Left ventricle myocardium inferior (tissue), 1 donor: ENCODE measurements around the gene TBC1D22A. TPM values are rescaled to one million over a fixed set of nuclear protein-coding genes. Genes with fewer than 3 reads are reported as not detected.
A peak's percentile ranks its signal among the peaks of the same experiment; 100 is the strongest.

Experiments
- DNase-seq: peaks from one replicate; pipeline ENCODE4 v3.0.0-alpha.2; 2020
- H3K27ac ChIP-seq: fragments of 200-600 bp; replicated peaks from 2 replicates; pipeline ENCODE4 v1.8.0; 2021
- H3K27me3 ChIP-seq: fragments of 200-600 bp; 2 replicates; pipeline ENCODE4 v1.8.0; 2021; ENCODE audit warnings: low read depth
- H3K36me3 ChIP-seq: fragments of 200-600 bp; 2 replicates; pipeline ENCODE4 v1.8.0; 2021
- H3K4me1 ChIP-seq: fragments of 200-600 bp; 2 replicates; pipeline ENCODE4 v1.8.0; 2021
- H3K4me3 ChIP-seq: fragments of 200-600 bp; 2 replicates; pipeline ENCODE4 v1.8.0; 2021; ENCODE audit warnings: mild to moderate bottlenecking, moderate library complexity
- H3K9me3 ChIP-seq: fragments of 200-600 bp; replicated peaks from 2 replicates; pipeline ENCODE4 v1.8.0; 2021
- intact Hi-C: fragments of 100-400 bp; cut with micrococcal nuclease; formaldehyde crosslinking; loops from one replicate; pipeline ENCODE4 v1.11.0; 2022
- total RNA-seq: library from RNA; stranded (reverse); fragmentation: NEBNext Ultra II Directional; extraction: Animal tissue kit (Norgen Biotek cat#: 25700); gene quantifications from one replicate; pipeline ENCODE4 v1.2.1, GENCODE V29; 2021
- TF ChIP-seq, protein P1 (sequence below): fragments of 200-600 bp; IDR thresholded peaks from 2 replicates; pipeline ENCODE4 v1.8.0; 2021; ENCODE audit warnings: antibody characterized with exemption, mild to moderate bottlenecking, borderline replicate concordance
- donor health status: DM: no; HTN: yes; CAD: no; lungs with severe emphysema.

The TBC1D22A gene
- total RNA-seq, 1 donor from 2014 or later: 16.2 TPM

DNA sequence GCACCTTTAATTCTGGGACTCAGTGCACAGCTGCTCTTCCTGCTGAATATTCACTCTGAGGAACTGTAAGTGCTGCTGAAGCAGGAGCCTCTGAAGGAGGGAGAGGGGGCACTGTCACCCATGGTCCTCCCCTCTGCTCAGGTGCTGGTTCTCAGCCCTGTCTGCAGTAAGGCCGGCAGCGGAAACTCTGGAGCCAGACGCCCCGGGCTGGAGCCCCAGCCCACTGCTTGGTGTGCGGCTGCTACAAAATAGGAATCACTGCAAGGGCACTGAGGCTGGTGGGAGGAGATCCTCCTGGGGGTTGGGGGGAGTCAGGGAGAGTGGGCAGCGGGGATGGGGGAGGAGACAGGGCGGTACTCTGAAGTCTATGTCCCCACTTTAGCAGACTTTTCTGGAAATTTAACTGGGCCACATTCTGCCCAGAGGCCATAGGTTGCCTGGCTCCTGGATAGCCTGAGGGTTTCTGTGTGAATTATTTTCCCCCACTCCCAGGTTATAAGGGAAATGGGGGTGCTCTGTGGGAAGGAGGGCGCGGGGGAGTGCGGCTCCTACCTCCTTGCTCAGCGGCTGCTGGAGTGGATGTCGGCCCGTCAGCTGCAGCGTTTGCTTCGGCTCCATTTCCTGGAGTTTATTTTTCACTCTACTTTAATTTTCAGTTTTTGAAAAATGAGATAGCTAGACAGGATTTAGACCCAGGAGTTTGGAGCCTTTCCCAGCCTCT, 33.6 kb downstream of the TBC1D22A start:
- H3K36me3 ChIP-seq: peaks cover 62% of the 10 kb centered on the region
- no peak overlapping the region for H3K27ac ChIP-seq
- TF ChIP-seq, protein P1, sequence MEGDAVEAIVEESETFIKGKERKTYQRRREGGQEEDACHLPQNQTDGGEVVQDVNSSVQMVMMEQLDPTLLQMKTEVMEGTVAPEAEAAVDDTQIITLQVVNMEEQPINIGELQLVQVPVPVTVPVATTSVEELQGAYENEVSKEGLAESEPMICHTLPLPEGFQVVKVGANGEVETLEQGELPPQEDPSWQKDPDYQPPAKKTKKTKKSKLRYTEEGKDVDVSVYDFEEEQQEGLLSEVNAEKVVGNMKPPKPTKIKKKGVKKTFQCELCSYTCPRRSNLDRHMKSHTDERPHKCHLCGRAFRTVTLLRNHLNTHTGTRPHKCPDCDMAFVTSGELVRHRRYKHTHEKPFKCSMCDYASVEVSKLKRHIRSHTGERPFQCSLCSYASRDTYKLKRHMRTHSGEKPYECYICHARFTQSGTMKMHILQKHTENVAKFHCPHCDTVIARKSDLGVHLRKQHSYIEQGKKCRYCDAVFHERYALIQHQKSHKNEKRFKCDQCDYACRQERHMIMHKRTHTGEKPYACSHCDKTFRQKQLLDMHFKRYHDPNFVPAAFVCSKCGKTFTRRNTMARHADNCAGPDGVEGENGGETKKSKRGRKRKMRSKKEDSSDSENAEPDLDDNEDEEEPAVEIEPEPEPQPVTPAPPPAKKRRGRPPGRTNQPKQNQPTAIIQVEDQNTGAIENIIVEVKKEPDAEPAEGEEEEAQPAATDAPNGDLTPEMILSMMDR: no peak
- intact Hi-C loops: no loop called here
- H3K4me1 ChIP-seq: peaks cover 37% of the 10 kb centered on the region
- no peak for DNase-seq
- H3K9me3 ChIP-seq: no peaks in the 10 kb centered on the region
- H3K27me3 ChIP-seq: no peaks in the 10 kb centered on the region
- H3K4me3 ChIP-seq: no peak overlapping the region

DNA sequence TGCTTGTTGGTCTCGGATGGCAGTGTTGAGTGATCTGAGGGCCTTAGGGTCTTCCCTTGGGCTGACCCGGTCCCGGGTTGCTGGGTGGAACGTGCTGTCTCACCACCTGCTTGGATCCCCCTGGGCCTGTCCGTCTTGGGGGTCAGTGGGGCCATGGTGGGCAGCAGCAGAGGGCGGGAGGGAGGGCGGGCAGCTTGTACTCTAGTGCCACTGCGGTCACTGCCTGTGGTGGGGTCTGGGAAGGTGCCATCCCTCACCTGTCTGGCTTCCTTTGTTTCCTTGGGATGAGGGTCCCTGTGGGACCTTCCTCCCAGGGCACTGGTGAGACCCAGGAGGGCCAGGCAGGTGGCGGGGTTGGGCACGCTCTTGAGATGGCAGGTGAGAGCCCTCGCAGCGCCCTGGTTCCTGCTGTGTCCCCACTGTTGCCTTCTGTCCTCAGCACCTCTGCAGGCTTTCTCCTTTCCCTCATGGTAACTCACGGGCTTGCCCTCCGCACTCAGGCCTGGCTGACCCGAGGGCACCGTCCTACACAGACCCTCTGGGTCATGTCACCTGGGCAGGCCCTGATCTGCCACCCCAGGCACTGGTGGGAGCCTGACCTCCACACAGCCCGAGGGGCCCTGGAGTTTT, 34.2 kb downstream of the TBC1D22A start:
- Histone ChIP-seq H3K27me3 (no peaks in the 10 kb centered on the region), H3K9me3 (no peaks in the 10 kb centered on the region), H3K4me1 (peaks cover 30% of the 10 kb centered on the region), H3K36me3 (peaks cover 69% of the 10 kb centered on the region), H3K4me3 (no peak overlapping the region), H3K27ac (no peak overlapping the region)
- DNase-seq: no peak
- TF ChIP-seq, protein P1: no peak
- intact Hi-C loops: no loop called here

DNA sequence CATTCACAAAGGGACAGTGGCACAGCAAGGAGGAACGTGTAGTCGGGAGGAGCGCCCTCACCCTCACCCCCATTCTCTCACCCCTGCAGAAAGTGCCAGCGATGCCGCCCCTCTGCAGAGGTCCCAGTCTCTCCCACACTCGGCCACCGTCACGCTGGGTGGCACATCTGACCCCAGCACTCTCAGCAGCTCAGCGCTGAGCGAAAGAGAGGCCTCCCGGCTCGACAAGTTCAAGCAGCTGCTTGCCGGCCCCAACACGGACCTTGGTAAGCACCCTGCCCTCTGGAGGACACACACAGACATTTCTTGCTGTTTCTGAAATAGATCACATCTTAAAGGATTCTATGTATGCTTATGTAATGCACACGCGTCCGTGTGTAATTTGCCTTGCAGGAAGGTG, 34.9 kb downstream of the TBC1D22A start:
- no peak for DNase-seq
- Histone ChIP-seq H3K27ac (no peak overlapping the region), H3K9me3 (no peaks in the 10 kb centered on the region), H3K4me1 (peaks cover 23% of the 10 kb centered on the region), H3K36me3 (peaks cover 73% of the 10 kb centered on the region), H3K4me3 (no peak overlapping the region), H3K27me3 (no peaks in the 10 kb centered on the region)
- intact Hi-C loops: no loop called here
- TF ChIP-seq, protein P1: peak; percentile 28

DNA sequence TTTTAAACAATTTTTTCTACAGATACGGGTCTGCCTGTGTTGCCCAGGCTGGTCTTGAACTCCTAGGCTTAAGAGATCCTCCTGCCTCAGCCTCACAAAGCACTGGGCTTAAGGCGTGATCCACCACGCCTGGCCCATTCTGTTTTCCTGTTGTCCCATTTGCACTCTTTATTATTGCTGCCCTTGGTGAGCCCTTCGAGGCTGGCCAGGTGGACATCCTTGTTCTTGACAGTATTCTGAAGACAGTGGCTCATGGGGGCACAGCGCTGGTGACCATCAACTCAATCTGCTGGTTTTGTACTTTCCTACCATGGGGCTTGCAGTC, 35.6 kb downstream of the TBC1D22A start:
- intact Hi-C loops: no loop called here
- H3K27me3 ChIP-seq: no peaks in the 10 kb centered on the region
- H3K9me3 ChIP-seq: no peaks in the 10 kb centered on the region
- H3K4me1 ChIP-seq: peaks cover 20% of the 10 kb centered on the region
- TF ChIP-seq, protein P1: no peak
- peaks cover 72% of the 10 kb centered on the region for H3K36me3 ChIP-seq
- no peak overlapping the region for H3K4me3 ChIP-seq
- no peak overlapping the region for H3K27ac ChIP-seq
- DNase-seq: no peak

DNA sequence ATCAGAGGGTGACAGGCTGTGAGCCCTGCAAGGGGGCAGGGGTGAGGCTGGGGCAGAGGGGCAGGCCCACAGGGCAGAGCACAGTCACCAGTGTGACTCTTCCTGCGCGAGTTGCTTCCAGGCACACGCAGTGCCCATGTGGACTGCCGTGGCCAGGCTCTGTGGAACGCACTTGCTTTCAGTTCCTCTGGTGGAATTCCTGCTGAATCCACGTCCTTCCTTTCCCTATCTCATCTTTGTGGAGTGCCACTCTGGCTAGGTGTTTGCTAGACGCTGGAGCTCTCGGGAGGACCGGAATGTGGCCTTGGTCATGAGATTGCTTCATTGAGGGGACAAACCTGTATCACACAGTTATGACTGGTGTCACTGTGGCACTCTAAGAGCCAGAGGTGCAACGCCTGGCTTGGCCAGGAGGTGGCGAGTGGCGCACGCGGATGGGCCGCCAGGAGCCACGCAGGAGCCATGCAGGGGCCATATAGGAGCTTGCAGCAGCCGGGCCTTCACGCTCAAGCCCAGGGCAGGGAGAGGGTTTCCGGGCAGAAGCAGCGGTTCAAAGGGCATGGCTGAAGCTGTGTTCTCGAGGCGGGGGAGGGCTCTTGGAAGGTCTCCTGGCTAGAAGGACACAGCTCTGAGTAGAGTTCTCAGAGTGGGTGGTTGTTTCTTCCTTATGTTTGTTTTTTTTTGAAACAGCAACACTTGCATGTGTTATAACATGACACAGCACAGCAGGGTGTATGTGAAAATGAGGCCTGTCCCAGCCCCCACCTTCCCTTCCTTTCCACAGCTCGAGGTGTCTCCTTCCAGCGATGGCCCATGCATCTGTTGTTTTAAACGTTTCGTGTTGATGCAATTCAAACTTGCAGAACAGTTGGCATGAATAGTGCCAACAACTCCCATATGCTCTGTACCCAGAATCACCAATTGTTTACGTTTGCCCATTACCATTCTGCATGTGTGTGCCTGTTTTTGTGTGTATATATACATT, 36.2 kb downstream of the TBC1D22A start:
- H3K36me3 ChIP-seq: peaks cover 66% of the 10 kb centered on the region
- H3K27me3 ChIP-seq: no peaks in the 10 kb centered on the region
- DNase-seq: peak; percentile 70
- no peaks in the 10 kb centered on the region for H3K9me3 ChIP-seq
- H3K4me3 ChIP-seq: no peak overlapping the region
- no peak overlapping the region for H3K27ac ChIP-seq
- TF ChIP-seq, protein P1: peak; percentile 97
- peaks cover 22% of the 10 kb centered on the region for H3K4me1 ChIP-seq
- intact Hi-C loops: no loop called here
